KMS-11 (cell line): ENCODE data around the gene MTA1.

Source experiments
- H2AFZ ChIP-seq: fragments of 200-600 bp; sonication (generic); 2 replicates; pipeline ENCODE4 v1.6.1; 2016; ENCODE audit warnings: antibody characterized with exemption, mixed run types, low read depth
- H3K27ac ChIP-seq: fragments of 200-600 bp; sonication (generic); 2 replicates; pipeline ENCODE4 v1.6.1; 2016; ENCODE audit warnings: mild to moderate bottlenecking, mixed run types
- H3K27me3 ChIP-seq: fragments of 200-600 bp; sonication (generic); 2 replicates; pipeline ENCODE4 v1.6.1; 2017; ENCODE audit warnings: mild to moderate bottlenecking, low read depth, mixed run types, moderate library complexity; ENCODE audit not compliant: insufficient read depth
- H3K36me3 ChIP-seq: fragments of 200-600 bp; sonication (generic); 2 replicates; pipeline ENCODE4 v1.6.1; 2017; ENCODE audit warnings: mild to moderate bottlenecking, mixed run types; ENCODE audit not compliant: insufficient read depth
- H3K4me1 ChIP-seq: fragments of 200-600 bp; sonication (generic); 2 replicates; pipeline ENCODE4 v1.6.1; 2016; ENCODE audit warnings: mild to moderate bottlenecking, low read depth, mixed run types; ENCODE audit not compliant: poor library complexity, severe bottlenecking
- H3K4me2 ChIP-seq: fragments of 200-600 bp; sonication (generic); 2 replicates; pipeline ENCODE4 v1.7.0; 2016; ENCODE audit warnings: mild to moderate bottlenecking, mixed run types
- H3K4me3 ChIP-seq: fragments of 200-600 bp; sonication (generic); IDR thresholded peaks from 2 replicates; pipeline ENCODE4 v1.6.1; 2017; ENCODE audit warnings: low read depth, low read length, mixed read lengths; ENCODE audit not compliant: insufficient read depth
- H3K79me2 ChIP-seq: fragments of 200-600 bp; sonication (generic); 2 replicates; pipeline ENCODE4 v1.6.1; 2016; ENCODE audit warnings: low read depth, mixed run types; ENCODE audit not compliant: insufficient read depth
- H3K9ac ChIP-seq: fragments of 200-600 bp; sonication (generic); 2 replicates; pipeline ENCODE4 v1.6.1; 2016; ENCODE audit warnings: mild to moderate bottlenecking, mixed run types
- H4K20me1 ChIP-seq: fragments of 200-600 bp; sonication (generic); 2 replicates; pipeline ENCODE4 v1.6.1; 2016; ENCODE audit warnings: mild to moderate bottlenecking, mixed run types; ENCODE audit not compliant: insufficient read depth
- CTCF ChIP-seq: fragments of 200-600 bp; sonication (generic); conservative IDR thresholded peaks from 2 replicates; pipeline ENCODE4 v1.6.1; 2017; ENCODE audit warnings: low read depth, mild to moderate bottlenecking, antibody characterized with exemption, low read length, moderate library complexity, mixed read lengths

MTA1 gene

GRCh38 chr14:105380756-105381155 is 38.9 kb upstream of the MTA1 start:
- Histone ChIP-seq H4K20me1 (no peaks in the 10 kb centered on the region), H3K27me3 (no peaks in the 10 kb centered on the region), H3K4me2 (no peak overlapping the region), H3K4me1 (no peaks in the 10 kb centered on the region), H2AFZ (no peak overlapping the region), H3K79me2 (no peaks in the 10 kb centered on the region), H3K27ac (no peak overlapping the region), H3K4me3 (no peak overlapping the region), H3K36me3 (no peaks in the 10 kb centered on the region), H3K9ac (no peak overlapping the region)
- TF ChIP-seq CTCF, result no peak

- no peak for TF ChIP-seq CTCF
- no peak overlapping the region for H3K27ac ChIP-seq
- H3K4me3 ChIP-seq, result no peak overlapping the region
- H2AFZ ChIP-seq, result no peak overlapping the region
- H3K36me3 ChIP-seq, result no peaks in the 10 kb centered on the region
- no peaks in the 10 kb centered on the region for H3K4me1 ChIP-seq
- H3K27me3 ChIP-seq, result no peaks in the 10 kb centered on the region
- no peak overlapping the region for H3K9ac ChIP-seq
- no peak overlapping the region for H3K4me2 ChIP-seq
- H3K79me2 ChIP-seq, result no peaks in the 10 kb centered on the region
- H4K20me1 ChIP-seq, result no peaks in the 10 kb centered on the region
Observed at GRCh38 chr14:105381446-105382342, 37.9 kb upstream of the MTA1 start.

GRCh38 chr14:105382343-105383082 is 37.1 kb upstream of the MTA1 start:
- Histone ChIP-seq H3K4me3 (no peak overlapping the region), H4K20me1 (no peaks in the 10 kb centered on the region), H3K27ac (no peak overlapping the region), H3K9ac (no peak overlapping the region), H3K27me3 (no peaks in the 10 kb centered on the region), H3K4me2 (no peak overlapping the region), H3K36me3 (no peaks in the 10 kb centered on the region), H3K79me2 (no peaks in the 10 kb centered on the region), H3K4me1 (no peaks in the 10 kb centered on the region), H2AFZ (no peak overlapping the region)
- no peak for TF ChIP-seq CTCF

GRCh38 chr14:105383083-105383730 is 36.4 kb upstream of the MTA1 start:
- Histone ChIP-seq H3K27me3 (no peaks in the 10 kb centered on the region), H3K4me3 (no peak overlapping the region), H4K20me1 (no peaks in the 10 kb centered on the region), H3K4me2 (no peak overlapping the region), H3K4me1 (no peaks in the 10 kb centered on the region), H3K9ac (no peak overlapping the region), H3K36me3 (no peaks in the 10 kb centered on the region), H3K27ac (no peak overlapping the region), H3K79me2 (no peaks in the 10 kb centered on the region), H2AFZ (no peak overlapping the region)
- no peak for TF ChIP-seq CTCF
